Placental pericyte (primary cell): ENCODE measurements around the gene SLC26A8. TPM values are rescaled to one million over a fixed set of nuclear protein-coding genes. Genes with fewer than 3 reads are reported as not detected.

Experiments
- total RNA-seq: library from RNA; depleted of rRNA; stranded (reverse); fragments of >200 nt; gene quantifications from 2 replicates; pipeline ENCODE4 v1.2.3, GENCODE V29; 2012

The SLC26A8 gene
- total RNA-seq, result not detected in 2 replicates

GRCh38 chr6:36023996-36024795, at the start of gene SLC26A8:
Gene SLC26A8 (minus strand): TSS chr6:36024641. CDS start chr6:36019707, 4,934 bp downstream.

GRCh38 chr6:36027501-36028087, 3.2 kb upstream of the SLC26A8 start, which contains the start of gene MAPK14:
Gene MAPK14 (plus strand): TSS chr6:36027808. CDS start chr6:36028158, 350 bp downstream.

DNA sequence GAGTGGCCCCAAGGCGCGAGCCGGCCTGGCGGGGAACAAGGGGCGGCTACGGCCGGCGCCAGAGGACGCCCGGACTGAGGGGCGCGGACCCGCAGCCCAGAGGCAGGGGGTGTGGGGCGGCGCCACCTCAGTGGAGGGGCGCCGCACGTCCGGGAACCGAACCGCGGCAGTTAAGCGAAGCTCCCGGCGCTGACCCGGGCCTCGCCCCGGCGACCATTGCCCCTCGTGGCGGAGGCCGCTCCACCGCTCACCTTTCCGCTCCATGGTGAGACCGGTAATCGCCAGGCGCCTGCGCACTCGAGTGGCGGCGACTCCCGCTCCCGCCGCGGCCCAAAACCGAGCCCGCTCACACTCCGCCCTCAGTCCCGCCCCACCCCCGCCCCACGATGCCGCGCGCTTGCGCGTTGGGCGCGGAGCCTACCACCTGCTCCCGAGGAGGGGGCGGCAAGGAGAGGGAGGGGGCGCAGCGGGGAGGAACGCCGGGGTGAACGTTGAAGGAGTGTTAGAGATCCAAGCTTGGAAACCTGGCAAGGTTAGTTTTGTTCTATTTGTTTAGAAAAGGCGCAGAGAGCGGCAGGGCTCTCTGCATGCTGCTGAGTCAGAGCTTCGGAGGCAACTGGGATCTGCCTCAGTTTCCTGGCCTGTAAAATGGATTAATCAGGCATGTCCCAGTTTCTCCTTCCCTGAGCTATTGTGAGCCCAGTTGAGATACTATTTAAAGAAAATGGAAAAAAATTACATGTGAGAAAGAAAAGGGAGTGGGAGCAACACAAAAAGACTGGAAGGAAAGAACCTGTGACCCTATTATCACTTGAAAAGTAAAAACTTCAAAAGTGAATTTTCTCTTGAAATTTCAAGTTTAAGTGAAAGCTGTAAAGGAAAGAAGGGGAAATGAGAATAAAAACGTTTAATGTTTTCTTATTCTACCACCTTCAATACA, 103.4 kb downstream of the SLC26A8 start, which contains the start of gene SRPK1:
Gene SRPK1, minus strand, starts transcription at position 306 of the 940 bp plus-strand sequence. Its CDS starts 42 bp downstream, at position 264.

Other genes with a start within 250 kb of the SLC26A8 start
- not detected in 2 replicates for gene CLPSL2, start 248.0 kb downstream of the SLC26A8 start, total RNA-seq
- gene CLPSL1, start 243.6 kb downstream of the SLC26A8 start, total RNA-seq, result not detected in 2 replicates
- not detected in 2 replicates for gene CLPS, start 227.3 kb downstream of the SLC26A8 start, total RNA-seq
- not detected in 2 replicates for gene LHFPL5, start 219.3 kb downstream of the SLC26A8 start, total RNA-seq
- gene SRPK1, start 103.5 kb downstream of the SLC26A8 start, total RNA-seq, result 51.4 and 84.8 TPM in 2 replicates
- 57.1 and 93.5 TPM in 2 replicates for gene MAPK14, start 3.2 kb upstream of the SLC26A8 start, total RNA-seq
- 12.5 and 21.9 TPM in 2 replicates for gene MAPK13, start 105.9 kb upstream of the SLC26A8 start, total RNA-seq
- 22.5 and 37.6 TPM in 2 replicates for gene BRPF3, start 172.1 kb upstream of the SLC26A8 start, total RNA-seq
- 0.14 TPM in 1 of 2 replicates, not detected in the other for gene PNPLA1, start 245.4 kb upstream of the SLC26A8 start, total RNA-seq